ENCODE data around the gene FAM216B. TPM values are rescaled to one million over a fixed set of nuclear protein-coding genes. Genes with fewer than 3 reads are reported as not detected.
"Not testable (repeated sequence)": the region's sequence is repeated elsewhere in the genome, so short reads cannot be mapped to it uniquely, and the experiment has no call there.

The FAM216B gene
- total RNA-seq, result not detected in 2 replicates

- no peak for DNase-seq (ENCODE audit: low read depth)
Measured at GRCh38 chr13:42781352-42781751, at the start of gene FAM216B. Gene FAM216B, plus strand, starts transcription at chr13:42781584. Its CDS starts 2,484 bp downstream, at chr13:42784068.

DNA sequence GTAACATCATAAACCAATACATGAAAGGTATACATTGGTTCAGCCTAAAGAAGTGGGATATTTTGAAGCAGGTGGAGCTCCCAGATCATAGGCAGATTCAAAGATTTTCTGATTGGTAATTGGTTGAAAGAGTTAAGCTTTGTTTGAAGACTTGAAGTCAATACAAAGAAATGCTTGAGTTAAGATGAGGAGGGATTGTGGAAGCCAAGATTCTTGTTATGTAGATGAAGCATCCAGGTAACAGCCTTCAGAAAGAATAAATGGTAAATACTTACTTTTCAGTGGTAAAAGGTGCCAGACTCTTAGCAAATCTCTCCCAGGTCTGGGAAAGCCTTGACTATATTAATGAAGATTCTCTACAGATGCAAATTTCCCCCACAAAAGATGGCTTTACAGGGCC lies 49.3 kb upstream of the FAM216B start:
- DNase-seq (ENCODE audit: low read depth), result no peak

DNA sequence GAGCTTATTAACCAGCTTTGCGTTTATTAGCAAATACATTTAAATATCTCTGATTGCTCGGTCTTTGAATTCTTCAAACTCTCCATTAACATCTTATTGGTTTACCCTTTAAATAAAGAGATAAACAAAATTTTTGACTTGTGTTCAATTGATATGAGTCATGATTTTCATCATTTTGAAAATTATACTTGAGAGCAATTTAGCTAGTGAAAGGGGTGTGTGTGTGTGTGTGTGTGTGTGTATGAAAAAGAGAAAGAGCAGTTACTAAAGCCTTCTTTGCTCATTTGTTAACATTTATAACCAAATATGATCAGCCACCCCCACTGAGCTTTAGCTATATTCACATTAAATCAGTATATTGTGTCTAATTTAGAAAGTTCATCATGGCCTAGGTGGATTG lies 48.3 kb upstream of the FAM216B start:
- DNase-seq (ENCODE audit: low read depth), result no peak

DNA sequence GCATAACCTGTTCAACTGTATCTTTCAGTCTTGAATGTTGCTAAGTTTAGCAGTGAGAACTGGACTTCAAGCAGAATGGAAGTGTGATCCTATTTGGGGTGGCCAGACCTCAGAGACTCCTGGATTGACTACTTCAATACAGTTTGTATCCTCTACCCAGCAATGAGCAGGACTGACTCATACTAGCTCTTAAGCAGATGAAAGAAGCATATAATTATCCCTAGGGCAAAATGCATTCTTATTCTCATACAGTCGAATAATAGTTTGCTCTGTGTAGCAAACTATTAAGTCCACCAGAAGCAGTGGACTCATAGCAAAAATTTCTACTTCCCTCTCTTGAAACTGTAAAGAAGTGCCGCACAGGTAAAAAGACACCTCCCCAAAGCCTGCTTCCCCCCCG lies 46.4 kb upstream of the FAM216B start:
- peak; percentile 8 for DNase-seq (ENCODE audit: low read depth)

DNA sequence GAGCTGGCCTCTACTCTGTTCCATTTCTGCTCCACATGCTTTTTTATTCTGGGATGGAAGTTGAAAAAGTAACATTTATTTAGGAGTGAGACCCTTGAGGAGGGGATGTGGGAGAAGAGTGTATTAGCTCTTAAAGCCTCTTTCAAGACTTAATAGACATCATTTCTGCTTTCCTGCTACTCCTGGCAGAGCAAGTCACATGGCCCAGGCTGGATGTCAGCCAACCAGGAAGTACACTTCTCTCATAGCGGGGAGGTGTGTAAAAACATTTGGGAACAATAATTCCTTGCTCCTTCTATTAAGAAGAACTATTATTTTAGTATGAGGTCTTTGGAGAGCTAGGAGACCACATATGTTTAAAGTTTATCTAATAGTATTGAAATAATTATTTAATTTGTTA lies 40.6 kb upstream of the FAM216B start:
- peak; percentile 57 for DNase-seq (ENCODE audit: low read depth)

- no peak for DNase-seq (ENCODE audit: low read depth)
Measured at GRCh38 chr13:42741914-42742313, 39.5 kb upstream of the FAM216B start.

DNA sequence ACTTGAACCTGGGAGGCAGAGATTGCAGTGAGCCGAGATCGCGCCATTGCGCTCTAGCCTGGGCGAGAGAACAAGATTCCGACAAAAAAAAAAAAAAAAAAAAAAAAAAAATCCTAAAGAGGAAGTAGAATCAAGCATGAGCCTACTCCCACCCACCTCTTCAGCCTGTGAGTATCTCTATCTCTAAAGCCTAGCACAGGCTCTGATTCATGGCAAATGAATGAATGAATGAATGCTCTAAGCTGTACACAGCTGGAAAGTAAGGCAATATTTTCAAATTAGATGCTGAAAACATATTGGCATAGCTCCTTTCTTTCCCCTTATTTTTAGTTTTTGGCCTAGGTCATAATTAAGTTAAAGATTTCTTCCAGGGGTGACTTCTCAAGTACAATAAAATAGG lies 35.7 kb upstream of the FAM216B start:
- no peak for DNase-seq (ENCODE audit: low read depth)

GRCh38 chr13:42746866-42747265 lies 34.5 kb upstream of the FAM216B start:
- no peak for DNase-seq (ENCODE audit: low read depth)

DNA sequence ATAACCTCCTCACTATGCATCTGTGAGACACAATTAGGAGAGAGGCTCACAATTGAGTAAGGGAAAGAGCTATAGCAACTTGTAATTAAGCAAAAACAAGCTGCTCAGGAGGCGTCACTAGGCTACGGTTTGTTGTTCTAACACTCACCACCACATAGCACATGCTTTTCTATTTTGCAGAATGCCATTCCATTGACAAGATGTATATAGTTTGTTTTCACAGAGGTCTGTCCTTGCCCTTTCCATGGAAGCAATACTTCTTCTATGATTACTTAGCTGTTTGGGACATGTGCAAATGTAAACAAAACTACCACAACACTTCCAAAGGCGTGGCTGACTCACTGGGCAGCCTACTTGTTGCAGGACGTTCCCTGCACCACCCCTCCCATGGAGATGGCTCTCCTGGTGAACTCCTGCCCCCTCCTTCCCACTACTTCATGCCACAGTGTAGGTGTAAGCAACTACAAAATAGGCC lies 33.9 kb upstream of the FAM216B start:
- DNase-seq (ENCODE audit: low read depth), result peak; percentile 63

GRCh38 chr13:42750794-42751193 lies 30.6 kb upstream of the FAM216B start:
- no peak for DNase-seq (ENCODE audit: low read depth)

GRCh38 chr13:42751693-42752092 lies 29.7 kb upstream of the FAM216B start:
- no peak for DNase-seq (ENCODE audit: low read depth)

DNA sequence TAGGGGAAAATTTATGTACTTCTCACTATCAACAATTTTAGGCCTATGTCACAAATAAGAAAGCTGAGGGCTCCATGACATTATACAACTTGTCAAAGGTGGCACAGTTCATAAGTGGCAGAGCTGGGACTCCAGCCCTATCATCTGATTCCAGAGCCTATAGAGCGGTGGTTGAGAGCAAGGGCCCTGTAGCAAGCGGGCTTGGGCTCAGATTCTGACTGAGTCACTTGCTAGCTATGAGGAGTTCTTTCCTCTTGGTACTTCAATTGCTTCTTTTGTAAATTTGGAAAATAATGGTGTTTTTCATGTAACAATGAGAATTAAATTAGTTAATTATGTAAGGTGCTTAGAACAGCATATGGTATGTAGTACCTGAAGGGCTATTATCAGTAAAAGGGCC lies 28.7 kb upstream of the FAM216B start:
- DNase-seq (ENCODE audit: low read depth), result no peak

DNA sequence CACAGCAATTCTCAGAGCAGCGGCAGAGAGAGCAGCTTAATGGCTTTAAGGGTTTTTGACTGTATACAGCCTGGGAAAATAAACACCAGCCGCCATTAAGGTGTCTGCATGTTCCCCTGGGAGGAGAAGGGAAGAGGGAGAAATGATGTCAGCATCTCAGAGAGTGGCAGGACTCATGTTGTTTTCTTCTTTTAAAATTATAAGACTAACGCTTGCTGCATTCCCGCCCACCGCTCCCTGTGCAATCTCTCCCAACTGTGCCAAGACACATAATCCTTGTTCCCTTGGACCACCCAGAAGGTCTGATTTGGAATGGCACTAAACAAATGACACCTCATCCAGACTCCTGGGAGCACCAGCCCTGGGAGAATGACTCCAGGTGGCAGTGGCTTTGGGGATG lies 27.7 kb upstream of the FAM216B start:
- no peak for DNase-seq (ENCODE audit: low read depth)

- no peak for DNase-seq (ENCODE audit: low read depth)
Measured at GRCh38 chr13:42754801-42755510, 26.4 kb upstream of the FAM216B start.

GRCh38 chr13:42757678-42758420 lies 23.5 kb upstream of the FAM216B start:
- no peak for DNase-seq (ENCODE audit: low read depth)

DNA sequence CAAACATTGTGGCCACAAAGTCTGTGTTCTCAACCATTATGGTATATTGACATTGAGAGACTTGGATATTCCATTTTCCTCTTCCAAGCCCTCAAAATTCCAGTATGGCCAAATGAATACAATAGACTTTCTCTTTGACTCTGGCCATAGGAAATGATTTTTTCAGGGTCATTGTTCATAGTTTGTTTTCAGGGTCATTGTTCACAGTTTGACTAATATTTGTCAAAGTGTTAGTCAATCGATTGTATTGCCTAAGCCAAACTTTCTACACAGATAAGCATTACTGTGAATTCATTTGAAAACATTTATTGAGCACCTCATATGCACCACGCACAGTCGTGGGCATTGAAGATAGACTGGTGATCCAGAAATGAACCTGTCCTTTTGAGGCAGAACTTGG lies 22.9 kb upstream of the FAM216B start:
- no peak for DNase-seq (ENCODE audit: low read depth)

DNA sequence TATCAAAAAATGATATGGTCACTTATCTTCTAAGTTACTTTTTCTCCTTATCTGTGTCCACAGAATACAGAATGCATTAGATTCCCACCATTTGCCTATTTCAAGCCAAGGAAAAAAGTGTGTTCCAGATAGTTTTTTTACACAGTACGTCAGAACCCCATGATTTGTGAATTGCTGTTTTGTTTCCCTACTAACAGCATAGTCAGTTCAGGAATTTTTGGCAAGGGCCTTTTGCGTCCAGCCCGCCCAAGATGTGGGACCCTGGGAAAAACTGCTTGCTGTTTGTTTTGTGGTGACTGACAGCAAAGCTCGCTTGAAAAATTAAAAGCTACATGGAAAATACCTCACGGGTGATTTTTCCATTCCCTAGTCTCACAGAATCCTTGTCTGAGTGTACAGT lies 20.4 kb upstream of the FAM216B start:
- no peak for DNase-seq (ENCODE audit: low read depth)

GRCh38 chr13:42762251-42762650 lies 19.1 kb upstream of the FAM216B start:
- no peak for DNase-seq (ENCODE audit: low read depth)

DNA sequence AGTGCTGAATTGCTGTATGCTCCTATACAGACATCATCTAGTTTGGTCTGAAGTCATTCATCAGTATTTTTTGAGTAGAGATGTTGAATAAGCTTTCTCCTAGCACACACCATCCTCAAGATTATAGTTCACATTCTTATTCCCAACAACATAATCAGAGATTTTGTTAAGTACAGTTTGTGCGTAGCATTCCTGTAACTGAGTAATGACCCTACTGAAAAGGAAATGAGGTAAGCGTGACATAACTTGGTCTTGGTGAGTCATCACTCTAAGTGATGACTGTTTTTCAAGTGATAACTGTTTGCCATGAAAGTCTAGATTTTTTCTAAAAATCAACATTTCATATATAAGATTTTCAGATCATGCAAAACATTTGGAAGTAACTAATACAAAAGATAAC lies 18.5 kb upstream of the FAM216B start:
- DNase-seq (ENCODE audit: low read depth), result peak; percentile 22

GRCh38 chr13:42766016-42766415 lies 15.4 kb upstream of the FAM216B start:
- DNase-seq (ENCODE audit: low read depth), result no peak

DNA sequence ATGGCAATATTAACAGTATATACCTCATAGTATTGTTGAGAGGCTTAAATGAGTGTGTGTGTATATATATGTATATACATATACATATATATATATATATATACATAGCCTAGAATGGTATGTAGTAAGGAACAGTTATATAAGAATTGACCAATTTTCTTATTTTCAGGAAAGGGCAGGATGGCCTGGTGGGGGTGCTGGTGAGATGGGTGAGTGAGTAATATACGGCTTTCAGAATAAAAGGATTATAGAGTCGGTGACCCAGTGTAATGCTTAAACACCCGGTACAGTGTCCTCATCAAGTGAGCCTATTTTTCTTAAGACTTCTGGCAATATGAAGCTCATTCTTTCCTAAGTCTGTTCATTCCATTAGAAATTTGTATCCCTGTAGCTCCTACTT lies 11.7 kb upstream of the FAM216B start:
- no peak for DNase-seq (ENCODE audit: low read depth)

DNA sequence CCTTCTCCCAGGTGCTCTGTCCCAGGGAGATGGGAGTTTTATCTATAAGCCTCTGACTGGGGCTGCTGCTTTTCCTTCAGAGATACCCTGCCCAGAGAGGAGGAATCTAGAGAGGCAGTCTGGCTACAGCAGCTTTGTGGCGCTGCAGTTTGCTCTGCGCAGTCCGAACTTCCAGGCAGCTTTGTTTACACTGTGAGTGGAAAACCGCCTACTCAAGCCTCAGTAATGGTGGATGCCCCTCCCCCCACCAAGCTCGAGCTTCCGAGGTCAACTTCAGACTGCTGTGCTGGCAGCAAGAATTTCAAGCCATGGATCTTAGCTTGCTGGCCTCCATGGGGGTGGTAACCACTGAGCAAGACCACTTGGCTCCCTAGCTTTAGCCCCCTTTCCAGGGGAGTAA lies 4.8 kb upstream of the FAM216B start:
- DNase-seq (ENCODE audit: low read depth), result not testable (repeated sequence)

DNA sequence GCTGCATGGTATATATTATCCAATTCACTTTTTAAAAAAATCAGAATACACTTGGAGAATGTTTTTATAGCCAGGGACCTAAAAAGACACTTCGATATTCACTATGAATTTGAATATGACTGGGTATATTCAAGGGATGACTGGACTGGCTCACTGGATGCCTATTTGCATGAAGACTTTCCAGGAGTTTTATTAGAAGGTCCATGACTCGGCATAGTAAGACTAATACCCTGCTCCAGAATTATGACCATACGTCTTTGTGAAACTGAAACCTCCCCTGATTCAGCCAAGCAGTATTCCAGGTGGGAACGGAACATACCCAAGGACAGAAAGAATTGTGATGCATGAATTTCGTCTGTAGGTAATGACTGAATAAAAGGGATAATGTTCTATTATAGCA lies 3.9 kb upstream of the FAM216B start:
- no peak for DNase-seq (ENCODE audit: low read depth)
